ENCODE results near the gene ERC1. TPM values are rescaled to one million over a fixed set of nuclear protein-coding genes. Genes with fewer than 3 reads are reported as not detected.

ERC1 gene
- total and polyA plus RNA-seq, 9 of the 15 experiments (the other 6 are each of a cell fraction or from before 2014, with no cell fraction given): 0.74 to 11.8 (median 4.8) TPM

- TF ChIP-seq ATF3 (IDR thresholded peaks at IDR 0.05): no peak
- TF ChIP-seq ATF3 (CRISPR knock-in tag; conservative IDR thresholded peaks at IDR 0.05): no peak
- no peak for TF ChIP-seq ZNF75A (CRISPR knock-in tag; IDR thresholded peaks at IDR 0.05)
- TF ChIP-seq CEBPB (tag; IDR thresholded peaks at IDR 0.05): no peak
- TF ChIP-seq ZBED1 (IDR thresholded peaks at IDR 0.05): no peak
Observed at GRCh38 chr12:1509413-1510052, 518.5 kb downstream of the ERC1 start (continued).

GRCh38 chr12:1510056-1510812 lies 519.2 kb downstream of the ERC1 start:
- no peak overlapping the region for H3K9ac ChIP-seq (ENCODE audit: insufficient read depth in 1 of 2, low read depth in 2 of 2, low read length in 2 of 2)
- DNase-seq (ENCODE audit: extremely low read depth in 1 of 4, low spot score in 3 of 4) (no peak), ATAC-seq (no peak), FAIRE-seq (no peak)
- WGBS (ENCODE audit: insufficient coverage, low coverage, missing lambda C conversion rate): 76% methylated on average over 10 of the region's 10 CpGs
- no peak overlapping the region for H3K27ac ChIP-seq (ENCODE audit: extremely low read depth, low read depth, low read length)
- H3K79me2 ChIP-seq (ENCODE audit: control insufficient read depth, insufficient read depth, low read length): no peaks in the 10 kb centered on the region
- no peak overlapping the region for H2AFZ ChIP-seq (ENCODE audit: low read depth, low read length)
- H3K4me2 ChIP-seq (ENCODE audit: insufficient read depth, low read length): no peak overlapping the region
- ChIA-PET POLR2A (interaction anchor here (0.7 kb wide), 1 partner anchor 122 kb away, joined by 3 read pairs; no protein-coding TSS in a partner anchor), CTCF (ENCODE audit: low intra/inter-chr PET ratio) (no interaction called here)
- H3K4me3 ChIP-seq: no peak overlapping the region
- H3K4me1 ChIP-seq (replicated peaks in 1 of 2; ENCODE audit: control insufficient read depth in 2 of 2, insufficient read depth in 2 of 2, low read length in 2 of 2): peaks cover 0 to under 1% of the 10 kb centered on the region in 2 experiments; a peak in 1 of 5 replicates
- intact Hi-C loops (cut with micrococcal nuclease) (loop anchor here (10.0 kb wide), 1 partner anchor 65 kb away; no protein-coding TSS in a partner anchor), in situ Hi-C loops (cut with MboI) (no loop called here)
- H3K9me3 ChIP-seq (replicated peaks; ENCODE audit: control insufficient read depth, insufficient read depth, low read depth, low read length): no peaks in the 10 kb centered on the region
- no TSS peak for BruUV-seq (replicated peaks)
- no peaks in the 10 kb centered on the region for H3K9me1 ChIP-seq (ENCODE audit: control insufficient read depth, insufficient read depth, low read length)
- H3K27me3 ChIP-seq (ENCODE audit: control insufficient read depth in 2 of 2, insufficient read depth in 2 of 2, low read length in 2 of 2): no peaks in the 10 kb centered on the region
- no peaks in the 10 kb centered on the region for H3K36me3 ChIP-seq (ENCODE audit: control insufficient read depth, insufficient read depth, low read length)
- H4K20me1 ChIP-seq (replicated peaks; ENCODE audit: control insufficient read depth, insufficient read depth, low read length): no peaks in the 10 kb centered on the region
- TF ChIP-seq OTX1 (CRISPR knock-in tag; IDR thresholded peaks at IDR 0.05): no peak
- TF ChIP-seq NR0B1 (IDR thresholded peaks at IDR 0.05; ENCODE audit: partially characterized antibody): no peak
- no peak for TF ChIP-seq RFX7 (CRISPR knock-in tag; IDR thresholded peaks at IDR 0.05)
- TF ChIP-seq MTF1 (CRISPR knock-in tag; IDR thresholded peaks at IDR 0.05; ENCODE audit: borderline replicate concordance): no peak
- no peak for TF ChIP-seq PBX2 (CRISPR knock-in tag; IDR thresholded peaks at IDR 0.05; ENCODE audit: low read depth)
- no peak for TF ChIP-seq PBX2 (tag; conservative IDR thresholded peaks at IDR 0.05; ENCODE audit: low read depth)

Data from K562 (cell line).